Neural cell (in vitro differentiated cells): ENCODE results near the gene PACSIN2. TPM values are rescaled to one million over a fixed set of nuclear protein-coding genes. Genes with fewer than 3 reads are reported as not detected.

Experiments
- H2AFZ ChIP-seq: fragments of 200-600, 300-800 bp; sonication (generic), shearing (Covaris generic); 2 replicates; pipeline ENCODE4 v1.6.0; 2014; ENCODE audit warnings: low read depth, mild to moderate bottlenecking, antibody characterized with exemption, low read length, moderate library complexity
- H3F3A ChIP-seq: fragments of 200-600 bp; shearing (Covaris generic); 2 replicates; pipeline ENCODE4 v1.6.1; 2016; ENCODE audit warnings: mild to moderate bottlenecking, moderate library complexity, mixed read lengths, antibody characterized with exemption, low read length; ENCODE audit not compliant: insufficient read depth, poor library complexity, severe bottlenecking
- H3K27ac ChIP-seq: fragments of 200-600, 300-800 bp; sonication (generic), shearing (Covaris generic); 2 replicates; pipeline ENCODE4 v1.5.1; 2014; ENCODE audit warnings: mild to moderate bottlenecking, low read length, moderate library complexity
- H3K27me3 ChIP-seq: fragments of 300-800, 200-600 bp; sonication (generic), shearing (Covaris generic); 2 replicates; pipeline ENCODE4 v1.6.0; 2014; ENCODE audit warnings: mild to moderate bottlenecking, low read depth, low read length, moderate library complexity; ENCODE audit not compliant: insufficient read depth
- H3K36me3 ChIP-seq: fragments of 300-800, 200-600 bp; sonication (generic), shearing (Covaris generic); 2 replicates; pipeline ENCODE4 v1.5.1; 2014; ENCODE audit warnings: mild to moderate bottlenecking, antibody characterized with exemption, low read length, moderate library complexity; ENCODE audit not compliant: insufficient read depth
- H3K4me2 ChIP-seq: fragments of 300-800, 200-600 bp; sonication (generic), shearing (Covaris generic); 2 replicates; pipeline ENCODE4 v1.6.0; 2014; ENCODE audit warnings: mild to moderate bottlenecking, low read length
- H3K4me3 ChIP-seq: fragments of 300-800, 200-600 bp; sonication (generic), shearing (Covaris generic); 2 replicates; pipeline ENCODE4 v1.5.1; 2014; ENCODE audit warnings: mild to moderate bottlenecking, low read length, moderate library complexity
- H3K79me2 ChIP-seq: fragments of 200-600 bp; shearing (Covaris generic); replicated peaks from 2 replicates; pipeline ENCODE4 v1.6.0; 2014; ENCODE audit warnings: mild to moderate bottlenecking, low read length, moderate library complexity; ENCODE audit not compliant: insufficient read depth
- H3K9ac ChIP-seq: fragments of 300-800, 200-600 bp; sonication (generic), shearing (Covaris generic); 2 replicates; pipeline ENCODE4 v1.6.1; 2016; ENCODE audit warnings: mild to moderate bottlenecking, low read length, mixed read lengths
- H3K9me2 ChIP-seq: fragments of 200-600 bp; shearing (Covaris generic); 2 replicates; pipeline ENCODE4 v1.6.1; 2016; ENCODE audit warnings: mild to moderate bottlenecking, low read length, mixed read lengths; ENCODE audit not compliant: insufficient read depth
- H3K9me3 ChIP-seq: fragments of 200-600, 300-800 bp; sonication (generic), shearing (Covaris generic); 2 replicates; pipeline ENCODE4 v1.6.1; 2016; ENCODE audit warnings: mild to moderate bottlenecking, mixed run types, low read length, moderate library complexity, mixed read lengths
- H4K20me1 ChIP-seq: fragments of 200-600 bp; shearing (Covaris generic); 2 replicates; pipeline ENCODE4 v1.6.1; 2016; ENCODE audit warnings: mild to moderate bottlenecking, mixed run types; ENCODE audit not compliant: insufficient read depth
- CTCF ChIP-seq: fragments of 450-650 bp; IDR thresholded peaks from 2 replicates; pipeline ENCODE4 v1.5.1; 2014; ENCODE audit warnings: antibody characterized with exemption, mild to moderate bottlenecking, moderate library complexity; ENCODE audit not compliant: poor library complexity, severe bottlenecking
- EP300 ChIP-seq: fragments of 450-650 bp; conservative IDR thresholded peaks from 2 replicates; pipeline ENCODE4 v1.6.1; 2014; ENCODE audit warnings: antibody characterized with exemption, mild to moderate bottlenecking, moderate library complexity; ENCODE audit not compliant: poor library complexity, severe bottlenecking
- EZH2 ChIP-seq: fragments of 200-600, 300-800 bp; shearing (Covaris generic), sonication (generic); IDR thresholded peaks from 2 replicates; pipeline ENCODE4 v1.6.1; 2014; ENCODE audit warnings: antibody characterized with exemption, low read length, borderline replicate concordance, mild to moderate bottlenecking; ENCODE audit not compliant: insufficient read depth, poor library complexity, severe bottlenecking
- MXI1 ChIP-seq: fragments of 450-650 bp; conservative IDR thresholded peaks from 2 replicates; pipeline ENCODE4 v1.6.1; 2014; ENCODE audit warnings: antibody characterized with exemption, mild to moderate bottlenecking; ENCODE audit not compliant: poor library complexity, severe bottlenecking
- POLR2AphosphoS5 ChIP-seq: IDR thresholded peaks from 2 replicates; pipeline ENCODE4 v1.6.1; 2012
- RAD21 ChIP-seq: fragments of 450-650 bp; conservative IDR thresholded peaks from 2 replicates; pipeline ENCODE4 v1.6.1; 2014; ENCODE audit warnings: antibody characterized with exemption, mild to moderate bottlenecking, moderate library complexity
- REST ChIP-seq: IDR thresholded peaks from 2 replicates; pipeline ENCODE4 v1.6.1; 2012; ENCODE audit warnings: borderline replicate concordance
- SMC3 ChIP-seq: fragments of 450-650 bp; conservative IDR thresholded peaks from 2 replicates; pipeline ENCODE4 v1.6.1; 2014; ENCODE audit warnings: antibody characterized with exemption, mild to moderate bottlenecking, moderate library complexity; ENCODE audit not compliant: poor library complexity
- TAF1 ChIP-seq: IDR thresholded peaks from 2 replicates; pipeline ENCODE4 v1.6.1; 2012; ENCODE audit warnings: low read depth
- polyA plus RNA-seq: library from polyadenylated mRNA; depleted of rRNA; stranded (reverse); fragments of >200 nt; gene quantifications from 2 replicates; pipeline ENCODE4 v1.2.3, GENCODE V29; 2014

PACSIN2 gene
- polyA plus RNA-seq, 1 donor from 2014 or later, result 47.2 TPM

GRCh38 chr22:42944409-42944808 is 70.5 kb downstream of the PACSIN2 start:
- Histone ChIP-seq H2AFZ (no peak overlapping the region), H3K9ac (no peak overlapping the region), H4K20me1 (no peaks in the 10 kb centered on the region), H3K27me3 (no peaks in the 10 kb centered on the region), H3K79me2 (no peaks in the 10 kb centered on the region), H3K9me3 (no peaks in the 10 kb centered on the region), H3K4me3 (no peak overlapping the region), H3F3A (no peaks in the 10 kb centered on the region), H3K4me2 (no peak overlapping the region), H3K27ac (no peak overlapping the region), H3K9me2 (no peaks in the 10 kb centered on the region), H3K36me3 (no peaks in the 10 kb centered on the region)
- no peak for TF ChIP-seq REST
- no peak for TF ChIP-seq SMC3
- TF ChIP-seq MXI1, result no peak
- TF ChIP-seq EZH2, result no peak
- no peak for TF ChIP-seq CTCF
- no peak for TF ChIP-seq TAF1
- TF ChIP-seq RAD21, result no peak
- no peak for TF ChIP-seq POLR2AphosphoS5
- TF ChIP-seq EP300, result no peak

GRCh38 chr22:42943981-42944380 is 71.0 kb downstream of the PACSIN2 start:
- no peaks in the 10 kb centered on the region for H4K20me1 ChIP-seq
- H3K9me3 ChIP-seq, result no peaks in the 10 kb centered on the region
- H3K9ac ChIP-seq, result no peak overlapping the region
- H3K79me2 ChIP-seq, result no peaks in the 10 kb centered on the region
- H3K4me3 ChIP-seq, result no peak overlapping the region
- H3K27ac ChIP-seq, result no peak overlapping the region
- H3K9me2 ChIP-seq, result no peaks in the 10 kb centered on the region
- H3K27me3 ChIP-seq, result no peaks in the 10 kb centered on the region
- no peaks in the 10 kb centered on the region for H3F3A ChIP-seq
- no peak for TF ChIP-seq POLR2AphosphoS5
- TF ChIP-seq REST, result no peak
- no peak for TF ChIP-seq CTCF
- TF ChIP-seq SMC3, result no peak
- no peak for TF ChIP-seq EZH2
- TF ChIP-seq MXI1, result no peak
- TF ChIP-seq RAD21, result no peak
- no peak for TF ChIP-seq EP300
- no peak for TF ChIP-seq TAF1
- H3K4me2 ChIP-seq, result no peak overlapping the region
- no peaks in the 10 kb centered on the region for H3K36me3 ChIP-seq
- no peak overlapping the region for H2AFZ ChIP-seq
